Sigmoid colon (tissue), 7 donors: ENCODE results near the gene FADS1. TPM values are rescaled to one million over a fixed set of nuclear protein-coding genes. Genes with fewer than 3 reads are reported as not detected.

ENCODE experiments used
- DNase-seq: peaks from one replicate; pipeline ENCODE4 v3.0.0-alpha.2; 2019
- H3K27ac ChIP-seq, 4 donors: fragments of 200-600 bp; sonication (generic); one replicate each; pipeline ENCODE4 v1.5.1; 2016 to 2019; ENCODE audit warnings: mild to moderate bottlenecking in 1 of 4
- H3K27me3 ChIP-seq, 3 donors: fragments of 200-600 bp; sonication (generic); one replicate each; pipeline ENCODE4 v1.5.1; 2019; ENCODE audit warnings: mild to moderate bottlenecking in 1 of 3
- H3K36me3 ChIP-seq, 4 donors: fragments of 200-600 bp; sonication (generic); one replicate each; pipeline ENCODE4 v1.5.1; 2016 to 2019
- H3K4me1 ChIP-seq, 4 donors: fragments of 200-600 bp; sonication (generic); one replicate each; pipeline ENCODE4 v1.5.1; 2017 to 2019
- H3K4me3 ChIP-seq, 4 donors: fragments of 200-600 bp; sonication (generic); one replicate each; pipeline ENCODE4 v1.5.1; 2017 to 2019; ENCODE audit warnings: mild to moderate bottlenecking in 2 of 4, moderate library complexity in 1 of 4
- H3K9me3 ChIP-seq, 4 donors: fragments of 200-600 bp in 3 of 4; sonication (generic) in 3 of 4; one replicate each; pipeline versions ENCODE4 v1.5.1 to v1.6.1; 2013 to 2019
- EP300 ChIP-seq, 4 donors: sonication (generic); formaldehyde crosslinking; IDR thresholded peaks; one replicate each; pipeline ENCODE4 v1.6.1; 2017; ENCODE audit warnings: antibody characterized with exemption in 4 of 4
- POLR2A ChIP-seq, 2 donors: fragments of 450-650 bp; IDR thresholded peaks; one replicate each; pipeline ENCODE4 v1.6.1; 2016; ENCODE audit warnings: antibody characterized with exemption in 2 of 2, mild to moderate bottlenecking in 2 of 2, moderate library complexity in 2 of 2
- POLR2AphosphoS5 ChIP-seq, 4 donors: sonication (generic); formaldehyde crosslinking; IDR thresholded peaks; one replicate each; pipeline ENCODE4 v1.6.1; 2017; ENCODE audit warnings: antibody characterized with exemption in 4 of 4
- WGBS, 2 donors: extraction: QIAGEN DNeasy Blood & Tissue Kit; methylation state at CpG; one replicate each; pipeline ENCODE4 v1.1.7; 2013; 5-methylcytosine and 5-hydroxymethylcytosine counted together
- intact Hi-C: fragments of 100-400 bp; cut with DNase I; formaldehyde crosslinking; loops from one replicate; pipeline ENCODE4 v1.15.1; 2023
- polyA plus RNA-seq, 3 donors: library from polyadenylated mRNA; stranded (reverse); fragments of 200-250 nt; gene quantifications; one replicate each; pipeline ENCODE4 v1.2.3, GENCODE V29; 2013
- total RNA-seq, 4 donors: library from RNA; depleted of rRNA; stranded (reverse); fragments of >200 nt; gene quantifications; one replicate each; pipeline ENCODE4 v1.1.0, GENCODE V29; 2016
- TF ChIP-seq, protein P1 (sequence below), 4 experiments: fragments of 450-650 bp in 3 of 4; fragments of 200-600 bp in 1 of 4; IDR thresholded peaks; one replicate each; pipeline ENCODE4 v1.5.1; 2016 to 2019; ENCODE audit warnings: antibody characterized with exemption in 4 of 4, mild to moderate bottlenecking in 3 of 4, moderate library complexity in 2 of 4
- donor health status: healthy with polysubstance abuse.
- donor health status: Bipolar disorder and iron deficiency.
- donor health status: healthy.

Gene FADS1
- total and polyA plus RNA-seq, 7 donors = 1.2 to 17.7 (median 12.6) TPM

DNA sequence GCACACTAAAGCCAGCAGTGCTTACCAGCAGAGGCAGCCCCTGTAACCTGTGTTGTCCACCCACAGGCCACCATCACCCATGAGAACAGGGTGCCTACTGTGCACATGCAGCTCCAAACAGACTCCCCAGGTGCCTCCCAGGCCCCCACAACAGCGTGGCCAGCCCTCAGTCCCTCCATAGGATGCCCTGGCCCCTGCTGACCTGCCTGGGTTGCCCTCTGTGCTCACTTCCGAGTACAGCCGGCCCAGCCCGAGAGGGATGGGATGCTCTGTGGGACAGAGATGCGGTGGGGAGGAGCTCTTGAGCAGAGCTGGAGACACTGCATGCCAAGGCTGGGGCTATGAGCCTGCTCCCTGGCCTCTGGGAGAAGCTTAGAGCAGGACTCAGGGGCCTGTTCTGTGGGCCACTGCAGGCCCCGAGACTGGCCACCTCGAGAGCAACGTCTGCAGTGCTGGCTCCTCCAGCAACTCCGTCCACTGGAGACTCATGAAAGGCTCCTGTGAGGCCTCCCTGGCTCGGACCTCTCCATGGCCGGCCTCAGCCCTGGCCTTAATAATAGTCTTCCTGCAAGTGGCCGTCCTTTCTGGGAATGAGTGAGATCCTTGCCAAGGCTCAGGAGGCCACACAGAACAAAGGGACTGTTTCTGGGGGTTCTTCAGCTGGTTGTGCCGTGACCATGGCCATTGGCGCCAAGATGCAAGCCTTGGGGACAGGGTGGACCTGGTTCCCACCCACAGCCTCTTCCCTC, 38.3 kb upstream of the FADS1 start:
- intact Hi-C loops = no loop called here
- no peaks in the 10 kb centered on the region for H3K9me3 ChIP-seq
- peaks cover 0 to 67% (median 4%) of the 10 kb centered on the region in 4 donors for H3K36me3 ChIP-seq
- no peak for DNase-seq
- TF ChIP-seq POLR2AphosphoS5 (IDR thresholded peaks at IDR 0.05) = no peak
- TF ChIP-seq, protein P1, sequence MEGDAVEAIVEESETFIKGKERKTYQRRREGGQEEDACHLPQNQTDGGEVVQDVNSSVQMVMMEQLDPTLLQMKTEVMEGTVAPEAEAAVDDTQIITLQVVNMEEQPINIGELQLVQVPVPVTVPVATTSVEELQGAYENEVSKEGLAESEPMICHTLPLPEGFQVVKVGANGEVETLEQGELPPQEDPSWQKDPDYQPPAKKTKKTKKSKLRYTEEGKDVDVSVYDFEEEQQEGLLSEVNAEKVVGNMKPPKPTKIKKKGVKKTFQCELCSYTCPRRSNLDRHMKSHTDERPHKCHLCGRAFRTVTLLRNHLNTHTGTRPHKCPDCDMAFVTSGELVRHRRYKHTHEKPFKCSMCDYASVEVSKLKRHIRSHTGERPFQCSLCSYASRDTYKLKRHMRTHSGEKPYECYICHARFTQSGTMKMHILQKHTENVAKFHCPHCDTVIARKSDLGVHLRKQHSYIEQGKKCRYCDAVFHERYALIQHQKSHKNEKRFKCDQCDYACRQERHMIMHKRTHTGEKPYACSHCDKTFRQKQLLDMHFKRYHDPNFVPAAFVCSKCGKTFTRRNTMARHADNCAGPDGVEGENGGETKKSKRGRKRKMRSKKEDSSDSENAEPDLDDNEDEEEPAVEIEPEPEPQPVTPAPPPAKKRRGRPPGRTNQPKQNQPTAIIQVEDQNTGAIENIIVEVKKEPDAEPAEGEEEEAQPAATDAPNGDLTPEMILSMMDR (IDR thresholded peaks at IDR 0.05) = no peak
- TF ChIP-seq POLR2A (IDR thresholded peaks at IDR 0.05) = no peak
- no peak for TF ChIP-seq EP300 (IDR thresholded peaks at IDR 0.05)
- H3K4me3 ChIP-seq = no peak overlapping the region
- WGBS, 2 donors = 89 to 92% methylated on average over 14 of the region's 14 CpGs
- peak overlapping the region in 1 of 4 donors; percentile 8 for H3K27ac ChIP-seq
- H3K4me1 ChIP-seq = peaks cover 0 to 11% (median 0%) of the 10 kb centered on the region in 4 donors
- no peaks in the 10 kb centered on the region for H3K27me3 ChIP-seq

DNA sequence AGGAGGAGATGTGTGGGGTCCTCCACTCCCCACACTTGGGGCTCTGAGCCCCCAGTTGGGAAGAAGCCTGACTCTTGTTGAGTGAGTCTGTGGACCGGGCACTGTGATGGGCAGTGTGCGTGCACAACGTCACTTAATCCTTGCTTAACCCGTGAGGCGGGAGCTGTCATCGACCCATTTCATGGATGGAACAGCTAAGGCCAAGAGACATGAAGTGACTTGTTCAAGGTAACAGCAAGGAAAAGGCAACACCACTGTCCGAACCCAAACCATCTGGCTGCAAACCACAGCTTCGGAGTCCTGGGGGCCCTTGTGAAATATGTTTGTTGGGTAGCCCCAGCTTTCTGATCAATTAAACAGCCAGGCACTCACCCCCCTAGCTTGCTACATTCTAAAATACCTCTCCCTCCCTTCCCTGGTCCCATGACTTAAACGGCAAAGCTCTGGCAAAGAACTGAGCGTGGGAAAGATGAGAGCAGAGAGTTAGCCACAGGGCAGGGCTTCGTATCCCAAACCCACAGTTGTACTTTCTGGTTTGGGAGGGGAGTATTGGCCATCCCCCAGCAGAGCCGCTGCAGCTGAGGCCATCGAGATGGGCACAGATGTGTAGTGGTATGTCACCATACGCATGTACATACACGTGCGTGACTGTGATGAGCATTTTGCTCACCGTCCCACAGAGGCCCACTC, 37.5 kb upstream of the FADS1 start:
- DNase-seq = no peak
- 94 to 95% methylated on average over 17 of the region's 17 CpGs for WGBS, 2 donors
- Histone ChIP-seq H3K9me3 (no peaks in the 10 kb centered on the region), H3K27me3 (no peaks in the 10 kb centered on the region), H3K27ac (peak overlapping the region in 2 of 4 donors; percentile 34 to 38), H3K4me1 (peaks cover 0 to 7% (median 0%) of the 10 kb centered on the region in 4 donors), H3K4me3 (no peak overlapping the region), H3K36me3 (peaks cover 0 to 67% (median 2%) of the 10 kb centered on the region in 4 donors)
- no peak for TF ChIP-seq POLR2AphosphoS5 (IDR thresholded peaks at IDR 0.05)
- no peak for TF ChIP-seq POLR2A (IDR thresholded peaks at IDR 0.05)
- no peak for TF ChIP-seq EP300 (IDR thresholded peaks at IDR 0.05)
- TF ChIP-seq, protein P1 (IDR thresholded peaks at IDR 0.05) = no peak
- intact Hi-C loops = no loop called here

DNA sequence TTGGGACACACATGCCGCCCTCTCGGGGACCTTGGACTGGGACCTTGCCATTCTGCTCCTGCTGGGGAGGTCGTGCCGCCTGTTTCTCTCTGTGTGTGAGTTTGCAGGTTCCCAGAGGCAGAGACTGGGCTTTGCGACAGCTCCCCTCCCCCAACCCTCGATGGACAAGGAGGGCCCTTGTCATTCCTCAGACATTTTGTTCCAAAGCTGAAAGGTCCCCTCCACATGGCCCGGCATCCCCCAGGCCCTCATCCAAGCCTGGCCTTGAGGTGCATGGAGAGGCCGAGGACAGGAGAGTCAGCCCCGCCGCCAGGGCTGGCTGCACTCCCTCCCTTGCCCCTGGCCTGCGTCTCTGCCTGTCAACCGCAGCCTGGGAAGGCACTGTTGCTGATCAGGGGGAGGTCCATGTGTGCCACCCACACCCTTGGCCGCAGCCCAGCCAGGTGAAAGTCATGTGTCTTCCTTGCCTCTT, 36.9 kb upstream of the FADS1 start:
- H3K27me3 ChIP-seq = no peaks in the 10 kb centered on the region
- H3K9me3 ChIP-seq = no peaks in the 10 kb centered on the region
- peaks cover 0 to 7% (median 0%) of the 10 kb centered on the region in 4 donors for H3K4me1 ChIP-seq
- intact Hi-C loops = no loop called here
- H3K27ac ChIP-seq = peak overlapping the region in 2 of 4 donors; percentile 34 to 38
- peaks cover 0 to 67% (median 3%) of the 10 kb centered on the region in 4 donors for H3K36me3 ChIP-seq
- WGBS, 2 donors = 70 to 80% methylated on average over 13 of the region's 13 CpGs
- TF ChIP-seq, protein P1 (IDR thresholded peaks at IDR 0.05) = no peak
- TF ChIP-seq POLR2AphosphoS5 (IDR thresholded peaks at IDR 0.05) (peak in 2 of 4 donors; percentile 40 to 59), EP300 (IDR thresholded peaks at IDR 0.05) (no peak)
- no peak for DNase-seq
- no peak overlapping the region for H3K4me3 ChIP-seq

DNA sequence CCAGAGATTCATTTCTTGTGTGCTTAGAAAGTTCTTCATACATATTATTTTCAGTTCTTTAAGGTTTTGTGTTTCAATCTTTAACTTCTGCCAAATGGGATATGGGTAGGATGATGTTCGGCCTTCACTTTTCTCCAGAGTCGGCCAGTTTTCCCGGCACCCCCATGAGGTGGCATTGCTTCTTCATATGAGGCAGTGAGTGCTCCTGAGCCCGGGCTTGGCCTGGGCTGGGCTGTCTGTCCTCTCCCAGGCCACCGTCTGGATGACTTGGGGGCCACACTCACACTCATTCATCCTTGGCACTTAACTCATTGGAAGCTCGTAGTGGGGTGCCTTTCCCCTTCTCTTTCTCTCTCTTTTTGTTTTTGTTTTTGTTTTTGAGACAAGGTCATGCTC, 35.1 kb upstream of the FADS1 start:
- Histone ChIP-seq H3K27ac (peak overlapping the region in 1 of 4 donors; percentile 47), H3K36me3 (peaks cover 0 to 70% (median 10%) of the 10 kb centered on the region in 4 donors)
- WGBS, 2 donors = 89 to 91% methylated on average over 6 of the region's 6 CpGs

More for the DNA sequence above, 35.1 kb upstream of the FADS1 start:
- intact Hi-C loops = no loop called here
- H3K4me3 ChIP-seq = no peak overlapping the region
- no peak for TF ChIP-seq POLR2A (IDR thresholded peaks at IDR 0.05)
- TF ChIP-seq, protein P1 (IDR thresholded peaks at IDR 0.05) = no peak
- TF ChIP-seq POLR2AphosphoS5 (IDR thresholded peaks at IDR 0.05) = no peak
- no peak for TF ChIP-seq EP300 (IDR thresholded peaks at IDR 0.05)
- H3K27me3 ChIP-seq = no peaks in the 10 kb centered on the region
- H3K9me3 ChIP-seq = no peaks in the 10 kb centered on the region
- H3K4me1 ChIP-seq = peaks cover 0 to 7% (median 0%) of the 10 kb centered on the region in 4 donors
- no peak for DNase-seq
